ENCODE results near the gene FAIM2.

FAIM2 gene

GRCh38 chr12:49885118-49885517 lies 18.6 kb downstream of the FAIM2 start:
- TF ChIP-seq ZFP30 (CRISPR knock-in tag; IDR thresholded peaks at IDR 0.05) (no peak), TCF4 (CRISPR knock-in tag; IDR thresholded peaks at IDR 0.05; ENCODE audit: borderline replicate concordance) (no peak), BACH2 (CRISPR knock-in tag; IDR thresholded peaks at IDR 0.05; ENCODE audit: borderline replicate concordance) (no peak), ZNF565 (CRISPR knock-in tag; conservative IDR thresholded peaks at IDR 0.05; ENCODE audit: low read depth) (no peak), RARB (CRISPR knock-in tag; IDR thresholded peaks at IDR 0.05) (no peak), ZNF70 (CRISPR knock-in tag; IDR thresholded peaks at IDR 0.05) (no peak), CSDC2 (CRISPR knock-in tag; IDR thresholded peaks at IDR 0.05) (no peak), PATZ1 (CRISPR knock-in tag; IDR thresholded peaks at IDR 0.05; ENCODE audit: borderline replicate concordance) (no peak), TSHZ2 (CRISPR knock-in tag; IDR thresholded peaks at IDR 0.05) (no peak), OSR1 (CRISPR knock-in tag; IDR thresholded peaks at IDR 0.05) (no peak), ZNF8 (CRISPR knock-in tag; IDR thresholded peaks at IDR 0.05) (no peak), ARNTL (CRISPR knock-in tag; IDR thresholded peaks at IDR 0.05; ENCODE audit: borderline replicate concordance, low read depth) (no peak), GLIS3 (CRISPR knock-in tag; IDR thresholded peaks at IDR 0.05) (no peak), CSRNP3 (CRISPR knock-in tag; IDR thresholded peaks at IDR 0.05) (no peak), PPARA (CRISPR knock-in tag; IDR thresholded peaks at IDR 0.05; ENCODE audit: borderline replicate concordance) (no peak), TOX (CRISPR knock-in tag; IDR thresholded peaks at IDR 0.05; ENCODE audit: borderline replicate concordance) (no peak), POU6F1 (CRISPR knock-in tag; IDR thresholded peaks at IDR 0.05; ENCODE audit: borderline replicate concordance, low read depth) (no peak), SNAI2 (CRISPR knock-in tag; IDR thresholded peaks at IDR 0.05) (no peak), ESRRG (CRISPR knock-in tag; IDR thresholded peaks at IDR 0.05) (no peak)
- no peak for ATAC-seq

- ATAC-seq, result peak; percentile 46; the same call in 2 of the 3 replicates
- TF ChIP-seq POU6F1 (CRISPR knock-in tag; IDR thresholded peaks at IDR 0.05; ENCODE audit: borderline replicate concordance, low read depth), result no peak
- no peak for TF ChIP-seq TOX (CRISPR knock-in tag; IDR thresholded peaks at IDR 0.05; ENCODE audit: borderline replicate concordance)
- TF ChIP-seq ZC3H10 (CRISPR knock-in tag; IDR thresholded peaks at IDR 0.05), result no peak
- TF ChIP-seq ZFP30 (CRISPR knock-in tag; IDR thresholded peaks at IDR 0.05), result no peak
- no peak for TF ChIP-seq TCF4 (CRISPR knock-in tag; IDR thresholded peaks at IDR 0.05; ENCODE audit: borderline replicate concordance)
- TF ChIP-seq RARB (CRISPR knock-in tag; IDR thresholded peaks at IDR 0.05), result no peak
- no peak for TF ChIP-seq ARNTL (CRISPR knock-in tag; IDR thresholded peaks at IDR 0.05; ENCODE audit: borderline replicate concordance, low read depth)
- TF ChIP-seq OSR1 (CRISPR knock-in tag; IDR thresholded peaks at IDR 0.05), result no peak
- no peak for TF ChIP-seq ZNF8 (CRISPR knock-in tag; IDR thresholded peaks at IDR 0.05)
- TF ChIP-seq ISL1 (CRISPR knock-in tag; IDR thresholded peaks at IDR 0.05), result no peak
- no peak for TF ChIP-seq SNAI2 (CRISPR knock-in tag; IDR thresholded peaks at IDR 0.05)
- no peak for TF ChIP-seq ZNF565 (CRISPR knock-in tag; conservative IDR thresholded peaks at IDR 0.05; ENCODE audit: low read depth)
- no peak for TF ChIP-seq TSHZ2 (CRISPR knock-in tag; IDR thresholded peaks at IDR 0.05)
These were observed 20.7 kb downstream of the FAIM2 start for GRCh38 chr12:49882851-49883464.
